HG03442 (cell line): Measurements from ENCODE around the gene MMP21.

Experiments used
- ATAC-seq: cut with Tn5 transposase; IDR thresholded peaks from one replicate; pipeline ENCODE4 v1.9.1; 2021; ENCODE audit warnings: mild to moderate bottlenecking, moderate library complexity; ENCODE audit not compliant: unreplicated experiment

Gene MMP21

DNA sequence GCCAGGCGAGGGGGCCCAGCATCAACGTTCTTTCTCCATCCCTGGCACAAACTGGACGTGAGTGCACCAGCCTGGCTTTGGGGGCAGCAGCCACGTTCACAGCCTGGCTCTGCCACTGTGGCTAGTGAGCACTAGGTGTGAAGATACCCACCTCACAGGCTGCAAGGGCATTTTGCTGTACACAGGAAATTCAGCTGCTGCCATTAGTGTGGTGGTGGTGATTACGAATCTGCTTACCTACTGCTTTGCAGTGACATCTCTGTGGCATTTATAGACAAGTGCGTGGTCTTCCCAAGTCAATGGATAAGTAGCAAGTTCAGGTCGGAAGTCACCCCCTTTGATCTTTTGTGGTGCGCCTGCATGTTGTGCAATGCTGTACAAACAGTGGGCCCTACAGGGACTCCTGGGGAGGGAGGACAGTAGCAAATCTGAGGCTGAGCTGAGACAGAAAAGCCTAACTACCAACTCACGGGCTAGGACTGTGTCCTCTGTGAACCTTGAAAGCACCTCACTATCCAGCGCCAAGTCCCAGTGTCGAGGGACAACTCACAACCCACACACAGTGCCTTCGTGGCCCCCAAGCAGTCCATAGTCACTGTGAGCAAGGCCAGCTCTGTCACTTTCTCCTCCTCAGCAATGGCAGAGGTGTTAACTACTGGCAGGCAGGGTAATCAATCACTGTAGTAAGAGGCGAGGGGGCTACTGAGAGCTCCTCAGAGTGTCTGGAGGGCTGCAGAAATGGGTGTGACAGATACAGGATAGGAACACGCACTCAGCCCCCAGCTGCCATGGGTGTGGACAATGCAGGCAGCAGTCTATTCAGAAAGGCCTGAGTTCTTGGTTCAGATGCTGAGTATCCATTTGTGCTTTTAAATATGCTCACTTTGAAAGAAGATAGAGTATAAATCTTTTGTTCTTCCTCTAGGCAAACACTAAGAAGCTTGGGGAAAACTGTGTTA is 17.0 kb upstream of the MMP21 start:
- no peak for ATAC-seq

DNA sequence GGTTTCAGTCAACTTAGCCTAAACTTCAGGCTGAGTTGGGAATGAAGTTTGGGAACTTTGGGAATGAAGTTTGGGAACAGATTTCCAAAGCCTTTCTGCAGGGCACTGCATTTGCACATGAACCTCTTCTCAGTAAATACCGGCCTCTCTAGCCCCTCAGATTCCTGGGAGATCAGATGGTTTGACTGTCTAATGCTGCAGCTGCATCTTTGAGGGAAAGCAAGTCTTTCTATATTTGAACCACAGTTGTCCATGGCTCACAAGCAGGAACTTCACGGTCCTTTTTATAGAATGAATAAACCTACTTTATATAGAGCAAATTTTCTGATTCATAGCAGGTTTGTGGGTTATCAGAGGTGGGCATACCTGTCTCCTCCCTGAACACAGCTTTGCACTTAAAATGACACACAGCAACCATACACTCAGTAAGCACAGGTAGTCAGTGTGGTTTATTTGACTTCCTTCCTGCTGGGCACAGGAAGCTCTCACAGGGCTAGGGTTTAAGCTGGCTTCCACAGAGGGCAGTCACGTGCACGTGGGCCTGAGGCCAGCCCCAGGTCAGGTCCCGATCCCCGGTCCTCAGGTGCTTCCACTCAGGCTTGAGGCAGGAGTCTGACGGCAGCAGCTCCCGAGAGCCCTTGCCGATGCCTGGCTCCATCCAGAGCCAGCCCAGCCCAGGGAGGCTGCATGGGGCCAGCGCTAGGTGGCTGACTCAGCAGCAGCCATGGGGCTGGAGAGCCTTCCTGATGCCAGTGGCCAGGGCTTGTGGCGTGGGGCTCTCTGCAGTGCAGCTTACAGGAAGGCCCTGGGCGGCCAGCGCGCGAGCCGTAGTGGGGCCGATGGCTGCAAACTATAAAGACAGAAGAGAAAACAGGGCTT is 12.8 kb upstream of the MMP21 start:
- ATAC-seq: no peak

DNA sequence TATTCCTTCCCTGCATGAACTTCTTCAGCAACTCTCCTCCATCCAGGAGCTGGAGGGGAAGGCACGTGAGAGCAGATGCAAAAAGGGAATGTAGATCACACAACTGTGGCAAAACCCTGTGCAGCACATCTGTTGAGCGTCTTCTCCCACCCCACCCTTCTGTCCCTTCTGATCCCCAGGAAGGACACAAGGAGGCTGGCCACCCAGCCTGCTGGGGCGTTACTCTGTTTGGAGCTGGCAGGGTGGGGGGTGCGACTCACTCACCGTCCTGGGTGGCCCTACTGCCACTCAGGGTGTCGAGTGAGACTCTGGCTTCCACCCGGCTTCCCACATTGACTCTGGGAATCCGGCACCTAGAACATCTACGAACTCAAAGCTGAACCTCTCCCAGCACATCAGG is 10.2 kb upstream of the MMP21 start:
- no peak for ATAC-seq

DNA sequence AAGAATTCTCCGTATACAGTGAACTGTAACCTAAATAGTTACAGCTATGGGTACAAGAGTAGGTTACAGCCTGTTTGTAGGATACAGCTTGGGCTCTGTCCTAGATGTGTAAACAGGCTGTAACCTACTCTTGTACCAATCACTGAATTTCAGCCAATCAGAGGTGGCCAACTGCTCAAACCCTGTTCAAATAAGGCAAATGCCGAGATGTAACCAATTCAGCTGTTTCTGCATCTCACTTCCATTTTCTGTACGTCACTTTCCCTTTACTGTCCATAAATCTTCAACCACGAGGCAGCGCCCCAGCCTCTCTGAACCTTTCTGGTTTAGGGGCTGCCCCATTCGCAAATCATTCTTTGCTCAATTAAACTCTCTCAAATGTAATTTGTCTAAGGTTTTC is 8.3 kb upstream of the MMP21 start:
- peak; percentile 70 for ATAC-seq

DNA sequence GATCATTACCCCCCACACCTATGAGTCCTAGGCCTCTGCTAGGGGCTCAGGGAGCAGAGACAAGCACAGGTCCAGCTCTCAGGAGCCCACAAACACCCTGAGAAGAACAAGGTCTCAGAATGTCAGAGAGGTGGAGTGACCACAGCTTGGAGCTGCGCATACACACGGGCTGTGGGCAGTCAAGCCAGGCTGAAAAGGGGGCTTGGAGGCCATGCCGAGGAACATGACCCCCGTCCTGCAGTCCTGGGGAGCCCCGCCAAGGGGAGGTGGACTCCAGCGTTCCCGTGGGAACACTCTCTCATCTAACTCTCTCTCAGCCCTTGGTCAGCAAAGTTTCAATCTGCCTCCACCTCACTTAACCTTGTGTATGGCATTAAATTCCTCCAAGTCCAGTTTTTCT is 7.8 kb upstream of the MMP21 start:
- ATAC-seq: no peak

DNA sequence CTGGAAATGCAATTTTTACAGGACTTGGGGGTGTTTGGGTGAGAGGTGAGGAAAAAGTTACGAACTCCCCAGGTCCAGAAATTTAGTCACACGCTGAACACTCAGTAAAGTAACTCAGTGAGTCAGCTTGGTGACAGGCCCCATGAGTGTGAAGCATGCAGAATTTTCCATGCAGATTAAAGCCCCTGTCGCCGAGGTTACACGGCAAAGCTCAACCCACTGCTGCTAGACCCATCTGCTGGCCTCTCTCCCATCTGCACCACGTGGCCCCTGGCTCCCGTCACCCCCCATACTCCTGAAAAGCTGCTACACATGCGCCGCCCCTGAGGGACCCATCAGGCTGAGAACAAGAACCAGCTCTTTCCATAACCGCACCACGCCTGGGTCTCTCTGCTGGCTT is 7.0 kb upstream of the MMP21 start:
- no peak for ATAC-seq

DNA sequence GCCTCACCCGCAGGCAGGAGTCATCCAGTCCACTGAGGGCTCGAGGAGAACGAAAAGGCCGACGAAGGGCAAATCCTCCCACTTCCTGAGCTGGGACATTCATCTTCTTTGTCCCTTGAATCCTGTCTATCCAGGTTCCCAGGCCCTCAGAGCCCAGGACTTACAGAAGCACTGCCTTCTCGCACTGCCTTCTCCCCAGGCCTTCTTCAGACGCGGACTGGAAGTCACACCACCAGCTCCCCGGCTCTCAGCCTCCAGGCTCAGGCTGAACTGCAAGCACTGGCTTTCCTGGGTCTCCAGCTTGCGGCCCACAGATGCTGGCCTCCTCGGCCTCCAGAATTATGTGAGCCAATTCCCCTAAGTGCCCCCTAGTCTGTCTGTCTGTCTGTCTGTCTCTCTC is 6.4 kb upstream of the MMP21 start:
- no peak for ATAC-seq

DNA sequence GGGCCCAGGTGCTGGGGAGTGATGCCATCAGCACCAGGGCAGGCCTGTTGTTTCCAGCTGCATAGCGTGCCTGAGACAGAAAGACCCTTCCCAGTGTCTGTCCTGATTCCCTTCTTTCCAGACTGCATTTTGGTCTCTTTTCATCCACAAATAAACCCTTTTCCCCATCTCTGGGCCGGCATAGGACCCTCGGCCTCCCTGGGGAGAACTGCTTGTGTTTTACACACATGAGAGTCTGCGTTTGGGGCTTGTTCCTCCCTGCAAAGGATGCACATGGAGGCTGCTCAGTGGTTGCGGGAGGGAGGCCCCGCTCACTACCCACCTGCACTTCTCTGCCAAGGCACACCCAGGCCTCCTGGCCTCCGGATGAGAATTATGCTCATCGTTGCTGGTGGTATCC is 5.8 kb upstream of the MMP21 start:
- no peak for ATAC-seq

DNA sequence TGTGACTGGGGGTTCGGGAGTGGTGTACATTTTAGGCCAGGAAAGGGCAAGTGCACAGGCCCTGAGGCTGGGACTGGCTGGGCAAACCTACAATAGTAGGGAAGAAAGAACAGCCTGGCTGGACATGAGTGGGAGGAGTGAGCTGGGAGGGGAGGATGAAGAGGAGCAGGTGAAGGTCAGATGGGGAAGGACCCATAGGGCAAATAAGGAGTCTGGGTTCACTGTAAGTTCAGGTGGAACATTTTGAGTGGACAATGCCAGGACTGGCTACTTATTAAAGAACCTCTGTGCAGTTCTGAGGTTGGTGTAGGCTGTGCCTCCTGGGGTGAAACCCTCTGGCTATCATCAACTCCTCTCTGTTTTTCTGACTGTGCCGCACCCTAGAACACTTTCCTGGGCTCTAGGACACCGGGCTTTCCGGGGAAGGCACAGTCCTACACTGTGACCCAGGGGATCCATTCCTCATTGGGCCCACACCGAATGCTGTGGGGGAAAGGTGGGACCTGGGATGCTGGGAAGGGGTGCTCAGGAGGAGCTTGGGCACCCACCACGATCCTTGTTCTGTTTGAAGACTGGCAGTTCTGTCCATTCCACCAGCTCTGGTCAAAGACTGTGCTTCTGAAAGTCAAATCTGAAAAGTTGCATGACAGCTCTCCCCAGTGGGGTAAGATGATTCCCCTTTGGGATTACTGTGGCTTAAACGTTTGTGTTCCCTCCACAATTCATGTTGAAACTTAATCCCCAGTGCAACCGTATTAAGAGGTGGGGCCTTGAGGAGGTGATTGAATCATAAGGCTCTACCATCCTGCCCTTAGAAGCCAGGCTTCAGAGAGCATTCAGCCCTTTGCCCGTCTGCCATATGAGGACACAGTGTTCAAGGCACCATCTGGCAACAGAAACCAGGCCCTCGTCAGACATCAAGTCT is 4.0 kb upstream of the MMP21 start:
- no peak for ATAC-seq

DNA sequence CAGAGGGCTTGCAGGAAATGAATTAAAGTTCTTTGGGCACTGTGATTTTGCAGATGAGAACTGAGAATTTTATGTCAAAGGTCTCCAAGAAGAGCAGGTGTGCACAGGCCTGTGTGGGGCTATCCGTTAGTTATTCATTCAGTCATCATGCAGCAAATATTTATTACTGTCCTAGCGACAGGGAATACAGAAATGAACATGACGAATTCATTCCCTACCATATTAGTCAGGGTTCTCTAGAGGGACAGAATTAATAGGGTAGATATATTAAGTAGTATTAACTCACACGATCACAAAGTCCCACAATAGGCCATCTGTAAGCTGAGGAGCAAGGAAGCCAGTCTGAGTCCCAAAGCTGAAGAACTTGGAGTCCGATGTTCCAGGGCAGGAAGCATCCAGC is 2.9 kb upstream of the MMP21 start:
- no peak for ATAC-seq

DNA sequence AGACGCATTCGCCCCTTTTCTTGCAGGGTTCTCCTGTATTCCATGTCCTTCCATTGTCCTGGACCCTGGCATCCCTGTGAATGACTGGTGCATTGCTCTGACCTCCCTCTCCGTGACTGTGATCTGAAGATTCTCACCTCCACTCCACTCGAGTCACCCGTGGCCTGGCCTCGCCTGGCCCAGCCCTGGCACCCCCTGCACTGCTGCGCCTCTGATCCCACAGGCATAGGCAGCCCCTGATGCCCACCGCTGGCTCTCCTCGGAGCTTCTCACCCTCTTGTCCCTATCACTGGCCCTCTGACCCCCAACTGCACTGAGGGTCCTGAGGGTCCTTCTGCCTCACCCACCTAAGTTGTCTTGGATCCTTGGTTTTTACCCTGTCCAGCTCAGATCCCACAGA is 2.2 kb upstream of the MMP21 start:
- ATAC-seq: no peak

DNA sequence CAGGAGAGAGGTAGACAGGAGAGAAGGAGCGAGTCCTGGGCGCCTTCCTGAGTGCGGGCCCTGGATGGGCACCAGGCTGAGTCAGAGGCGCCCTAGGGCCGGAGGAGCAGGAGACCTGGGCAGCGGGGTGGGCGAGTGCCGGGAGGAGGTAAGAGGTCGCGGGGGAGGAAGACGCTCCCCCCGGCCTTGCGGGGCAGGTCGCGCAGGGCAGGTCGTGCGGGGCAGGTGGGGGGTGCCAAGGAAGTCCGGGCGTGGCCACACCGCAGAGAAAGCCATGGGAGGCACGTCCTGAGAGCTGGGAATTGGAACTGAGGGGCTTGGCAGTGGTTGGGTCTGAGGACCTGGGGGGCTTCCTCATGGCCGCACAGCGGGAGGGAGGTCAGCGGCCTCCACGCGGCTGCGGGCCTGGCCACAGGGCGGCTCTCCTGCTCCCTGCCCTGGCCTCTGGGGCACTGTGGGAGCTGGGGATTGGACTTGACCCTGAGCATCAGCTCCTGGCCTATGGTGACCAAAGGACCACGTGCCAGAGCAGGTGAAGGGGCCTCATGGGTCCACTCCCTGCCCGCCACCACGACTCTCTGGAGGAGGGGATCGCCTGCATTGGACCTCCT is 935 bp downstream of the MMP21 start:
- no peak for ATAC-seq

DNA sequence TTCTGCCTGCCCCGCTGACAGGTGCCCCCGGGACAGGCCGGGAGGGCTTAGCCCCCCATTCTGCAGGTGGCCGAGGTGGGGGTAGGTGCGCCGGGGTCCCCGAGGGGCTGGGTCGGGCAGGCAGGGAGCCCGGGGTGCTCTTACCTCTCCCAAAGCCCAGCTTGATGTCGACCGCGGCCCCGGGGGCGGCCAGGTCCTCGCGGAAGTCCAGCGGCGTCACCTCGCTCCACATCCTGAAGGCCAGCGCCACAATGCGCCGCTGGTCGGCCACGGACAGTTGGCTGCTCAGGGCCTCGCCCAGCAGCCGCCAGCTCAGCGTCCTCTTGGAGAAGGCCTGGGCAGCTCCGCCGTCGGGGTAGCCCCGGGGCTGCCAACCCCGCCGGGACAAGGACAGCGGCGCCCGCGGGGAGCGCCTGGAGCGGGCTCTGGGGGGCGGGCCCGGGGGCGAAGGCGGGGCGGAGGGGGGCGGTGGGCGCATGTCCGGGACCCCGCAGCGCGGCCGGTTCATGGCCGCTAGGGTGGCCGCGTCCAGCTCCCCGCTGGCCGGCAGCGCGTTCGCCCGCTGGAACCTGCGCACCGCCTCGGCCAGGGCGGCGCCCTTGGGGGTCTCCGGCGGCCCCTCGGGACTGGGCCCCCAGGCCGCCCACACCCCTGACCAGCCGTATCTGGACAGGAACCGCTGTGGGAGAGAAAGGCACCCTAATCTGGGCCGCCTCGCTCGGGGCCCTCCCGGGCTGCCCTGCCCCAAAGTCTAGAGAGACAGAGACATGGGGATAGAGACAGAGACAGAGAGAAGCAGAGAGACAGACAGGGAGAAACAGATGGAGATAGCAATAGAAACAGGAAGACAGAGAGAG is 1.7 kb downstream of the MMP21 start:
- no peak for ATAC-seq

DNA sequence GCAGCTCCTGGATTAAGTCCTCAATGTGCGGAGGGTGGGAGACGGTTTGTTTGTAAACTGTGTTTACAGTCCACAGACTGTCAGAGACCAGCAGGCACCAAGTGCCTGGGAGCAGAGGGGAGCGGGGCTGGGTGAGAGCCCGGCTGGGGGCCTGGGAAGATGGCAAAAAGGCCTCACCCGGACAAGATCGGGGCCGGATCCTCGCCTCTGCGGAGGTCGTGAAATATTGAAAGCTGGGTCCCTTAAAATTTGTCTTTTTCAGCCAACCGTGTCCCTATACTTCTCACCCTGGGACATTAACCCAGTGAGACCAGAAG is 2.8 kb downstream of the MMP21 start:
- ATAC-seq: no peak

DNA sequence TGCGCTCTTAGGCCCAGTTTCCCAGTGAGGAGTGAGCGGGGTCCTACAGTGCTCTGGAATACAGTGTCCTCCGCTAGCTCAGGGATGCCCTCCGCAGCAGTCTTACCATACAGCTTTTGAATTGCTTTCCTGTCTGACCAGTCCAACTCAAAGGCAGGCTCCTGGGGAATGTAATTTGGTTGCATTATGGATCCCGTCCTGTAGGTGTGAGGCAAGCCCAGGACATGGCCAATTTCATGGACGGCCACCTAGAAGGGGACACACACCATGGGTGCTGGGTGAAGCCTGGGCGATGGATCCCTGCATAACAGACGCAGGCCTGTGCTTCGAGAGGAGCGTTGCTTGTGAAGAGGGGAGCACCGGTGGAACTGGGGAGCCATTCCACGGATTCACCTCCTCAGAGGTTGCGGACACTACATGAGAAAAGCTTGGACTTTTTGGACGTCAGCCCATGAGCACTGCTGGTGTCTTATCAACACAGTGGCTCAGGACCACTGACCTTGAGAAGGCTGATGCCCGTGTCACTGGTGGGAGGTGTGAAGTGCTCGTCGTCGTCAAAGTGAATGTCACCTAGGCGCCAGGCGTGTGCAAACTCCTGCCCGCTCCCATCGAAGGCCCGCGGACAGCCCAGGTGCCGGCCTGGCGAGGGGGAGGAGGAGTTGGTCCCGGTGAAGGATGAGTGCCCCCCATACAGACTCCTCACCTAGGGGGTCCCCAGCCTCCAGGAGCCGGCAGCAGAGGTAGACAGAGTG is 3.3 kb downstream of the MMP21 start:
- no peak for ATAC-seq

DNA sequence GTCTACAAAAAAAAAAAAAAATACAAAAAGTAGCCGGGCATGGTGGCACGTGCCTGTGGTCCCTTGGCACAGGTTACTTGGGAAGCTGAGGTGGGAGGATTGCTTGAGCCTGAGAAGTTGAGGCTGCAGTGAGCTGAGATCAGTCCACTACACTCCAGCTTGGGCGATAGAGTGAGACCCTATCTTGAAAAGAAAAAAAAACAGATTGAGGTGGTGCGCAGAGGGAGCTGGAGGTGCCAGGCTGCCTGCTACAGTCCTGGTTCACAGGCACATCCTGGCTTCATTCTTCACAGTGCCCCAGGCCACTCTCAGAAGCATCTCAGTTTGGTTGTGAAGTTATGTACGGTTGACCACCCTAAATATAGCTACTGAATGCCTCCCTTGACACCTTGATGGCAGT is 4.8 kb downstream of the MMP21 start:
- ATAC-seq: no peak

DNA sequence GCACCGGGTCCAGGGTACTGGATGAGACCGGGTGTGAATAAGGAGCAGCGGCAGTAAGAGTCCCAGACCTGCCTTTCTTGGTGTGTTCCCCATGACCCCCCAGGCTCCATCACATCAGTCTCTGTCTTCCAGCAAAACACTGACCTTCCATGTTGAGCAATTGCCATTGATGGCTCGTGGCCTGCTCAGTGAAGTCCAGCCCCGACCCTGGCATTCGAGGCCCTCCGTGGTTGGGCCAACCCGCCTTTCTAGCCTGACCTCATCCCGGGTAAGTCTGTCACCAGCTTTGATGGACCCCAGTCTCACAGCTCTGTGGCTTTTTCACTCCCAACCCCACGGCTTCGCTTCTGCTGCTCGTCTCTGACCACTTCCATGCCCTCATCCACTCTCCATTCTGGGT is 6.4 kb downstream of the MMP21 start:
- ATAC-seq: no peak

DNA sequence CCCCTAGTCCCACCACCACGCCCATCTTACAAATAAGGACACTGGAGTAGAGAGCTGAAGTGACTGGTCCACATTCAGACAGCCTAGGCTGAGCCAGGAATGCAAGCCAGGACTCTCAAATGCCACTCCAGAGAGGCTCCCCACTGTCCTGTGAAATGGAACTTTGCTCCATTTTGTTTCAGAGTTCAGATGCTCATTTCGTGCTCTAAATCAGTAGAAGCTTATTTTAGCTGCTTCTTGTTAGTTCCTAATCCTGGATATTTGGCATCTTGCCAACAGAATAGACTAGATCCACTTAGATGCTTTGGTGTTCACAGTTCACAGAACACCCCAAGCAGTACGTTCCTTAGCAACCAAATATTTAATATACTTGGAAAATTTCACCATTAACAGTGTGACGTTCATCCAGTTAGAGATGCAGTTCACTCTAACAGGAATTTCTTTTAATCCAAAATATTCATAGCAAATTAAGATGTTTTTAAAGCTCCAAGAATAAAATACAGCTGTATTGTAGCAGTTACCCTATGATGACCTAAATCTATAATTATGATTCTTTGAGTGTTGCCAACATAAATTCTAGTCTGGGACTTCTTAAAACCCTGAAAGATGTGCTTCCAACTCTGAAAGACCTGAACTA is 7.3 kb downstream of the MMP21 start:
- no peak for ATAC-seq

DNA sequence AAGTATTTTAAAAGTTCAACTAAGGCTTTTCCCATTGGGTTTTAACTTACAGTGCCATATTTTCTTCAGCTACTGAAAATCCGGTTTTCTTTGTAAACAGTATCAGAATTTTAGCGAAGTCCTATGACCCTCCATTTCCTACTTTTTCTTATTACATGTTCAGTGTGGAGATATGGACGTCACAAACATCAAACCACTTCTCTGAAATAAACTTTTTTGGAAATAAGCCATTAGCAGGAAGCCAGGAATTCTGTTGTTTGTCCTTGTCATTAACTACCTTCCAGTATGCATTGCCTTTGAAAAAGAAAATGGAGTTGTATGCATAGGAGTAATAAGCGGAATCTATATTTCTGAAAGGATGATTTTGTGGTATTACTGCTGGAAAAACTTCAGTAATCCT is 9.1 kb downstream of the MMP21 start:
- ATAC-seq: no peak
